ENCODE data around the gene LIAS. TPM values are rescaled to one million over a fixed set of nuclear protein-coding genes. Genes with fewer than 3 reads are reported as not detected.

Gene LIAS
- total and polyA plus RNA-seq, 2 of the 13 experiments (the other 11 are each of a cell fraction or from before 2014, with no cell fraction given): 16.0 to 16.6 TPM

DNA sequence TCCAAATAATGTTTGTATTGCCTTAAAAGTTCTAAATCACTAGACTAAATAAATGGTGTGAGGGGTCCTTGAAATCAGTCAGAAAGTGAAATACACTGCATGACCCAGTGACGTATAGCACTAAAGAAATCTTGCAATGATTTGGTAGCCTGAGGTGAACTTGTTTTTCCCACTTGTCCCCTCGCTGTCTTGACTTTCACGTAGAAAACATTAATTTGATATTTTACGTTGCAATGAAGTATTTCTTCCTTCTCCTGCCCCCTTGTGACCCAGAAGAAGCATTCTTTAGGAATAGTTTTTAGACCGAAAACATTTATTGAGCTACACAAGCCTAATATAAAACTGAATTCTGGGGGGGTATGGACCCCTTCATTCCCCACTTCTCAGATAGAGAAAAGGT lies 48.4 kb upstream of the LIAS start:
- H3K27me3 ChIP-seq (ENCODE audit: control insufficient read depth in 1 of 2, insufficient read depth in 2 of 2, low read length in 2 of 2): no peaks in the 10 kb centered on the region; a peak in 1 of 5 replicates
- ATAC-seq: no peak
- no peak for FAIRE-seq
- H3K9ac ChIP-seq (ENCODE audit: insufficient read depth, low read depth, low read length): peak overlapping the region; percentile 77
- H3K27ac ChIP-seq (ENCODE audit: extremely low read length, insufficient read depth, low read length): peak overlapping the region; percentile 96
- POLR2A ChIA-PET: interaction anchor here (1.4 to 11.5 kb wide), 3 partner anchors 17 to 69 kb away, joined by 6 to 121 read pairs (median 11); partner anchors contain the start of genes LIAS and RPL9
- peak overlapping the region; percentile 5 for H2AFZ ChIP-seq (ENCODE audit: low read length)
- intact Hi-C loops (cut with micrococcal nuclease; ENCODE audit: unreplicated experiment): loop anchor here (2.0 to 10.0 kb wide), 2 partner anchors 48 to 226 kb away; partner anchors contain the start of genes LIAS, RPL9 and WDR19
- DNase-seq (ENCODE audit: low spot score): no peak
- no peaks in the 10 kb centered on the region for H3K36me3 ChIP-seq (replicated peaks in 1 of 2; ENCODE audit: control insufficient read depth in 1 of 2, insufficient read depth in 2 of 2, low read length in 2 of 2)
- BruUV-seq (replicated peaks): no TSS peak
- peaks cover 92% of the 10 kb centered on the region for H3K79me2 ChIP-seq (ENCODE audit: insufficient read depth, low read length)
- in situ Hi-C loops (cut with HindIII; ENCODE audit: extremely low pct_ligation_motif_present, low pct_unique_long_range_greater_than_20kb): loop anchor here (10.0 kb wide), 1 partner anchor 46 kb away; the partner anchor contains the start of gene RFC1
- H3K4me3 ChIP-seq (replicated peaks in 1 of 3; ENCODE audit: insufficient read depth in 1 of 3, low read depth in 2 of 3, low read length in 3 of 3): peak overlapping the region; percentile 62 to 99 (median 75)
- peak overlapping the region; percentile 83 for H3K4me2 ChIP-seq (ENCODE audit: low read depth, low read length)
- no peaks in the 10 kb centered on the region for H3K9me3 ChIP-seq (ENCODE audit: low read length)
- CTCF ChIA-PET (ENCODE audit: low intra/inter-chr PET ratio, low total read pairs): no interaction called here
- WGBS (ENCODE audit: low lambda C conversion rate): 2% methylated on average over 5 of the region's 5 CpGs
- peaks cover 37% of the 10 kb centered on the region for H3K4me1 ChIP-seq (ENCODE audit: insufficient read depth, low read length)
- no peaks in the 10 kb centered on the region for H4K20me1 ChIP-seq (ENCODE audit: insufficient read depth, low read length)
- TF ChIP-seq, protein P1, sequence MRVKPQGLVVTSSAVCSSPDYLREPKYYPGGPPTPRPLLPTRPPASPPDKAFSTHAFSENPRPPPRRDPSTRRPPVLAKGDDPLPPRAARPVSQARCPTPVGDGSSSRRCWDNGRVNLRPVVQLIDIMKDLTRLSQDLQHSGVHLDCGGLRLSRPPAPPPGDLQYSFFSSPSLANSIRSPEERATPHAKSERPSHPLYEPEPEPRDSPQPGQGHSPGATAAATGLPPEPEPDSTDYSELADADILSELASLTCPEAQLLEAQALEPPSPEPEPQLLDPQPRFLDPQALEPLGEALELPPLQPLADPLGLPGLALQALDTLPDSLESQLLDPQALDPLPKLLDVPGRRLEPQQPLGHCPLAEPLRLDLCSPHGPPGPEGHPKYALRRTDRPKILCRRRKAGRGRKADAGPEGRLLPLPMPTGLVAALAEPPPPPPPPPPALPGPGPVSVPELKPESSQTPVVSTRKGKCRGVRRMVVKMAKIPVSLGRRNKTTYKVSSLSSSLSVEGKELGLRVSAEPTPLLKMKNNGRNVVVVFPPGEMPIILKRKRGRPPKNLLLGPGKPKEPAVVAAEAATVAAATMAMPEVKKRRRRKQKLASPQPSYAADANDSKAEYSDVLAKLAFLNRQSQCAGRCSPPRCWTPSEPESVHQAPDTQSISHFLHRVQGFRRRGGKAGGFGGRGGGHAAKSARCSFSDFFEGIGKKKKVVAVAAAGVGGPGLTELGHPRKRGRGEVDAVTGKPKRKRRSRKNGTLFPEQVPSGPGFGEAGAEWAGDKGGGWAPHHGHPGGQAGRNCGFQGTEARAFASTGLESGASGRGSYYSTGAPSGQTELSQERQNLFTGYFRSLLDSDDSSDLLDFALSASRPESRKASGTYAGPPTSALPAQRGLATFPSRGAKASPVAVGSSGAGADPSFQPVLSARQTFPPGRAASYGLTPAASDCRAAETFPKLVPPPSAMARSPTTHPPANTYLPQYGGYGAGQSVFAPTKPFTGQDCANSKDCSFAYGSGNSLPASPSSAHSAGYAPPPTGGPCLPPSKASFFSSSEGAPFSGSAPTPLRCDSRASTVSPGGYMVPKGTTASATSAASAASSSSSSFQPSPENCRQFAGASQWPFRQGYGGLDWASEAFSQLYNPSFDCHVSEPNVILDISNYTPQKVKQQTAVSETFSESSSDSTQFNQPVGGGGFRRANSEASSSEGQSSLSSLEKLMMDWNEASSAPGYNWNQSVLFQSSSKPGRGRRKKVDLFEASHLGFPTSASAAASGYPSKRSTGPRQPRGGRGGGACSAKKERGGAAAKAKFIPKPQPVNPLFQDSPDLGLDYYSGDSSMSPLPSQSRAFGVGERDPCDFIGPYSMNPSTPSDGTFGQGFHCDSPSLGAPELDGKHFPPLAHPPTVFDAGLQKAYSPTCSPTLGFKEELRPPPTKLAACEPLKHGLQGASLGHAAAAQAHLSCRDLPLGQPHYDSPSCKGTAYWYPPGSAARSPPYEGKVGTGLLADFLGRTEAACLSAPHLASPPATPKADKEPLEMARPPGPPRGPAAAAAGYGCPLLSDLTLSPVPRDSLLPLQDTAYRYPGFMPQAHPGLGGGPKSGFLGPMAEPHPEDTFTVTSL (CRISPR knock-in tag; IDR thresholded peaks at IDR 0.05; ENCODE audit: borderline replicate concordance): 0 out of 2 replicates have a peak, but pooled peaks have one; percentile 0
- TF ChIP-seq NR2F6 (IDR thresholded peaks at IDR 0.05) (no peak), NR2F6 (CRISPR knock-in tag; IDR thresholded peaks at IDR 0.05) (no peak), NBN (conservative IDR thresholded peaks at IDR 0.05) (no peak), TAF1 (CRISPR knock-in tag; IDR thresholded peaks at IDR 0.05) (peak; percentile 5; the same call in 1 of the 2 replicates), POLR2AphosphoS5 (IDR thresholded peaks at IDR 0.05; ENCODE audit: low read depth, low read length) (0 out of 2 replicates have a peak, but pooled peaks have one; percentile 8), PTBP1 (IDR thresholded peaks at IDR 0.05; ENCODE audit: low read depth, low read length, poor library complexity, severe bottlenecking) (no peak), ATF1 (CRISPR knock-in tag; IDR thresholded peaks at IDR 0.05) (peak; percentile 51; the same call in 1 of the 2 replicates), CREB1 (IDR thresholded peaks at IDR 0.05) (peak; percentile 66), CREB1 (CRISPR knock-in tag; IDR thresholded peaks at IDR 0.05) (no peak), MLLT10 (CRISPR knock-in tag; IDR thresholded peaks at IDR 0.05) (peak; percentile 63; the same call in 1 of the 2 replicates)
- TF ChIP-seq, protein P2, sequence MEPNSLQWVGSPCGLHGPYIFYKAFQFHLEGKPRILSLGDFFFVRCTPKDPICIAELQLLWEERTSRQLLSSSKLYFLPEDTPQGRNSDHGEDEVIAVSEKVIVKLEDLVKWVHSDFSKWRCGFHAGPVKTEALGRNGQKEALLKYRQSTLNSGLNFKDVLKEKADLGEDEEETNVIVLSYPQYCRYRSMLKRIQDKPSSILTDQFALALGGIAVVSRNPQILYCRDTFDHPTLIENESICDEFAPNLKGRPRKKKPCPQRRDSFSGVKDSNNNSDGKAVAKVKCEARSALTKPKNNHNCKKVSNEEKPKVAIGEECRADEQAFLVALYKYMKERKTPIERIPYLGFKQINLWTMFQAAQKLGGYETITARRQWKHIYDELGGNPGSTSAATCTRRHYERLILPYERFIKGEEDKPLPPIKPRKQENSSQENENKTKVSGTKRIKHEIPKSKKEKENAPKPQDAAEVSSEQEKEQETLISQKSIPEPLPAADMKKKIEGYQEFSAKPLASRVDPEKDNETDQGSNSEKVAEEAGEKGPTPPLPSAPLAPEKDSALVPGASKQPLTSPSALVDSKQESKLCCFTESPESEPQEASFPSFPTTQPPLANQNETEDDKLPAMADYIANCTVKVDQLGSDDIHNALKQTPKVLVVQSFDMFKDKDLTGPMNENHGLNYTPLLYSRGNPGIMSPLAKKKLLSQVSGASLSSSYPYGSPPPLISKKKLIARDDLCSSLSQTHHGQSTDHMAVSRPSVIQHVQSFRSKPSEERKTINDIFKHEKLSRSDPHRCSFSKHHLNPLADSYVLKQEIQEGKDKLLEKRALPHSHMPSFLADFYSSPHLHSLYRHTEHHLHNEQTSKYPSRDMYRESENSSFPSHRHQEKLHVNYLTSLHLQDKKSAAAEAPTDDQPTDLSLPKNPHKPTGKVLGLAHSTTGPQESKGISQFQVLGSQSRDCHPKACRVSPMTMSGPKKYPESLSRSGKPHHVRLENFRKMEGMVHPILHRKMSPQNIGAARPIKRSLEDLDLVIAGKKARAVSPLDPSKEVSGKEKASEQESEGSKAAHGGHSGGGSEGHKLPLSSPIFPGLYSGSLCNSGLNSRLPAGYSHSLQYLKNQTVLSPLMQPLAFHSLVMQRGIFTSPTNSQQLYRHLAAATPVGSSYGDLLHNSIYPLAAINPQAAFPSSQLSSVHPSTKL (CRISPR knock-in tag; IDR thresholded peaks at IDR 0.05): 0 out of 2 replicates have a peak, but pooled peaks have one; percentile 34

All from HepG2 (cell line).